SK-N-SH (cell line): ENCODE results near the gene GTF3A. TPM values are rescaled to one million over a fixed set of nuclear protein-coding genes. Genes with fewer than 3 reads are reported as not detected.

Experiments
- CTCF ChIA-PET: fragments of 300-600, 350-600 bp; formaldehyde crosslinking; extraction: SDS; loops from one replicate; lab custom pipeline; 2021; lab: Yijun Ruan, JAX
- POLR2A ChIA-PET: fragments of 350-600 bp; sonication (Branson Sonifier 250); formaldehyde crosslinking; extraction: SDS; loops from one replicate; lab custom pipeline; 2020; ENCODE audit warnings: antibody characterized with exemption, inconsistent platforms; lab: Yijun Ruan, JAX
- DNase-seq: peaks from one replicate; pipeline ENCODE4 v3.0.0; 2012
- H2AFZ ChIP-seq: fragments of 200-600 bp; sonication (generic); 2 replicates; pipeline ENCODE4 v1.8.1; 2016; ENCODE audit warnings: antibody characterized with exemption, mild to moderate bottlenecking, low read depth
- H3F3A ChIP-seq: fragments of 200-600 bp; sonication (generic); replicated peaks from 2 replicates; pipeline ENCODE3; 2016; ENCODE audit warnings: antibody characterized with exemption, mild to moderate bottlenecking; ENCODE audit not compliant: insufficient read depth
- H3K27ac ChIP-seq, 2 experiments: fragments of 200-500 bp in 1 of 2; fragments of 200-600 bp in 1 of 2; sonication (Bioruptor generic) in 1 of 2; sonication (generic), shearing (Covaris generic) in 1 of 2; 2 replicates each; pipeline versions ENCODE4 v1.5.1 to v1.6.1; 2014 to 2016; ENCODE audit warnings: low read depth in 2 of 2, inconsistent platforms in 1 of 2, low read length in 1 of 2, mild to moderate bottlenecking in 1 of 2, mixed read lengths in 1 of 2
- H3K27me3 ChIP-seq: fragments of 200-600 bp; sonication (generic), shearing (Covaris generic); 2 replicates; pipeline ENCODE4 v1.6.1; 2016; ENCODE audit warnings: mixed run types; ENCODE audit not compliant: insufficient read depth
- H3K36me3 ChIP-seq, 2 experiments: fragments of 200-500 bp in 1 of 2; fragments of 200-600 bp in 1 of 2; sonication (Bioruptor generic) in 1 of 2; sonication (generic) in 1 of 2; replicated peaks in 1 of 2; 2 replicates each; pipeline versions ENCODE3 to v1.5.1; 2014 to 2016; ENCODE audit warnings: low read length in 1 of 2, mild to moderate bottlenecking in 1 of 2; ENCODE audit not compliant: insufficient read depth in 2 of 2, control insufficient read depth in 1 of 2
- H3K4me1 ChIP-seq, 2 experiments: fragments of 200-500 bp in 1 of 2; fragments of 200-600 bp in 1 of 2; sonication (Bioruptor generic) in 1 of 2; sonication (generic), shearing (Covaris generic) in 1 of 2; 2 replicates each; pipeline versions ENCODE4 v1.5.1 to v1.6.1; 2014 to 2016; ENCODE audit warnings: low read depth in 1 of 2, low read length in 1 of 2, mixed run types in 1 of 2; ENCODE audit not compliant: insufficient read depth in 2 of 2, control insufficient read depth in 1 of 2
- H3K4me2 ChIP-seq: fragments of 200-600 bp; sonication (generic), shearing (Covaris generic); 2 replicates; pipeline ENCODE4 v1.6.1; 2017; ENCODE audit warnings: mixed run types
- H3K4me3 ChIP-seq, 2 experiments: fragments of 200-500 bp in 1 of 2; fragments of 200-600 bp in 1 of 2; sonication (Bioruptor generic) in 1 of 2; sonication (generic), shearing (Covaris generic) in 1 of 2; 2 replicates each; pipeline versions ENCODE4 v1.5.1 to v1.8.1; 2014 to 2016; ENCODE audit warnings: low read depth in 2 of 2, inconsistent platforms in 1 of 2, low read length in 1 of 2, mild to moderate bottlenecking in 1 of 2, mixed read lengths in 1 of 2, moderate library complexity in 1 of 2
- H3K79me2 ChIP-seq: fragments of 200-600 bp; sonication (generic); 2 replicates; pipeline ENCODE4 v1.8.1; 2017; ENCODE audit warnings: mild to moderate bottlenecking; ENCODE audit not compliant: insufficient read depth
- H3K9ac ChIP-seq: fragments of 200-600 bp; sonication (generic); 2 replicates; pipeline ENCODE4 v1.6.1; 2017; ENCODE audit warnings: mixed run types
- H3K9me2 ChIP-seq: fragments of 200-600 bp; sonication (generic); 2 replicates; pipeline ENCODE4 v1.6.1; 2017; ENCODE audit warnings: mixed run types
- H3K9me3 ChIP-seq: fragments of 200-600 bp; sonication (generic); 2 replicates; pipeline ENCODE4 v1.6.1; 2017; ENCODE audit warnings: mixed run types, mild to moderate bottlenecking, moderate library complexity
- H4K20me1 ChIP-seq: fragments of 200-600 bp; sonication (generic); 2 replicates; pipeline ENCODE4 v1.6.1; 2017; ENCODE audit warnings: mild to moderate bottlenecking, mixed run types; ENCODE audit not compliant: insufficient read depth
- CTCF ChIP-seq: fragments of 200-600 bp; sonication (generic); IDR thresholded peaks from 2 replicates; pipeline ENCODE4 v1.6.1; 2017; ENCODE audit warnings: antibody characterized with exemption, mild to moderate bottlenecking, moderate library complexity
- EP300 ChIP-seq, 2 experiments: IDR thresholded peaks; 2 replicates each; pipeline versions ENCODE4 v1.4.0 to v1.6.1; 2012; ENCODE audit warnings: borderline replicate concordance in 1 of 2, low read depth in 1 of 2, low read length in 1 of 2
- EZH2phosphoT487 ChIP-seq: fragments of 200-600 bp; sonication (generic); IDR thresholded peaks from 2 replicates; pipeline ENCODE4 v1.6.1; 2017; ENCODE audit warnings: low read depth, mixed run types, mild to moderate bottlenecking, antibody characterized with exemption, moderate library complexity, borderline replicate concordance
- FOXJ3 ChIP-seq: sonication (generic); formaldehyde crosslinking; IDR thresholded peaks from 2 replicates; pipeline ENCODE4 v1.5.1; 2020; ENCODE audit warnings: mild to moderate bottlenecking, missing genetic modification reagents
- GABPA ChIP-seq: IDR thresholded peaks from 2 replicates; pipeline ENCODE4 v1.4.0; 2012; ENCODE audit warnings: low read depth, mild to moderate bottlenecking
- GATA2 ChIP-seq: sonication (generic); formaldehyde crosslinking; IDR thresholded peaks from 2 replicates; pipeline ENCODE4 v1.5.0; 2020; ENCODE audit warnings: mild to moderate bottlenecking, missing genetic modification reagents
- MXI1 ChIP-seq: IDR thresholded peaks from 2 replicates; pipeline ENCODE4 v1.6.1; 2012; ENCODE audit warnings: mild to moderate bottlenecking, low read depth, low read length, improper control_type of control experiment
- NFIC ChIP-seq: IDR thresholded peaks from 2 replicates; pipeline ENCODE4 v1.4.0; 2012; ENCODE audit warnings: borderline replicate concordance
- PBX3 ChIP-seq: IDR thresholded peaks from 2 replicates; pipeline ENCODE4; 2012
- POLR2AphosphoS5 ChIP-seq: IDR thresholded peaks from 2 replicates; pipeline ENCODE4 v1.6.1; 2012; ENCODE audit warnings: low read depth, low read length
- RAD21 ChIP-seq: IDR thresholded peaks from 2 replicates; pipeline ENCODE4 v1.6.1; 2012; ENCODE audit warnings: mild to moderate bottlenecking, low read length
- RCOR1 ChIP-seq: fragments of 150-350 bp; IDR thresholded peaks from 2 replicates; pipeline ENCODE4 v1.6.1; 2017; ENCODE audit warnings: antibody characterized with exemption, low read length
- REST ChIP-seq: IDR thresholded peaks from 2 replicates; pipeline ENCODE4 v1.6.1; 2012; ENCODE audit warnings: mild to moderate bottlenecking, low read depth, low read length, moderate library complexity
- TAF1 ChIP-seq: IDR thresholded peaks from 2 replicates; pipeline ENCODE4 v1.6.1; 2012; ENCODE audit warnings: low read depth, mild to moderate bottlenecking, low read length, moderate library complexity, borderline replicate concordance
- TCF12 ChIP-seq: IDR thresholded peaks from 2 replicates; pipeline ENCODE4 v1.4.0; 2012
- TEAD4 ChIP-seq: IDR thresholded peaks from 2 replicates; pipeline ENCODE4 v1.4.0; 2012; ENCODE audit warnings: mild to moderate bottlenecking, borderline replicate concordance; ENCODE audit not compliant: insufficient read depth
- USF2 ChIP-seq: fragments of 150-350 bp; IDR thresholded peaks from 2 replicates; pipeline ENCODE4 v1.6.1; 2017; ENCODE audit warnings: antibody characterized with exemption, low read length, low read depth, borderline replicate concordance
- WGBS: methylation state at CpG from one replicate; pipeline ENCODE4 v1.1.6; 2017; ENCODE audit warnings: low lambda C conversion rate; 5-methylcytosine and 5-hydroxymethylcytosine counted together
- polyA plus RNA-seq, 3 experiments: library from polyadenylated mRNA; depleted of rRNA; stranded (reverse); fragments of >200 nt; gene quantifications; 2 replicates each; pipeline ENCODE4 v1.2.3, GENCODE V29; 2012

The GTF3A gene
- polyA plus RNA-seq, 1 of the 3 experiments (the other 2 are of a cell fraction) = 75.4 TPM

- TF ChIP-seq RAD21 (no peak), GATA2 (CRISPR knock-in tag) (no peak)
- TF ChIP-seq, all 33 proteins: peak for 0
Measured at GRCh38 chr13:27432611-27433210, 8.3 kb downstream of the GTF3A start (continued).

GRCh38 chr13:27437126-27437525, 12.7 kb downstream of the GTF3A start:
- POLR2A ChIA-PET = no interaction called here

More at GRCh38 chr13:27437126-27437525, 12.7 kb downstream of the GTF3A start:
- WGBS = 78% methylated on average over 2 of the region's 2 CpGs
- no peaks in the 10 kb centered on the region for H3K27me3 ChIP-seq
- TF ChIP-seq FOXJ3 (CRISPR knock-in tag) (no peak), REST (no peak), MXI1 (no peak), EP300 (IDR thresholded peaks at IDR 0.05; ENCODE audit: borderline replicate concordance in 1 of 2, low read depth in 1 of 2, low read length in 1 of 2) (no peak), PBX3 (no peak), TAF1 (no peak), TCF12 (no peak), RAD21 (no peak), EZH2phosphoT487 (no peak), CTCF (no peak), RCOR1 (no peak), POLR2AphosphoS5 (no peak), GATA2 (CRISPR knock-in tag) (no peak), GABPA (no peak), NFIC (no peak), USF2 (no peak), TEAD4 (no peak)
- H3K79me2 ChIP-seq = no peaks in the 10 kb centered on the region
- H3K9ac ChIP-seq = no peak overlapping the region
- no peaks in the 10 kb centered on the region for H3K9me2 ChIP-seq
- no peaks in the 10 kb centered on the region for H3K9me3 ChIP-seq
- DNase-seq = no peak
- no peaks in the 10 kb centered on the region for H3F3A ChIP-seq
- no peak overlapping the region for H2AFZ ChIP-seq
- H3K27ac ChIP-seq = no peak overlapping the region
- H3K4me2 ChIP-seq = no peak overlapping the region
- no peaks in the 10 kb centered on the region for H3K4me1 ChIP-seq
- CTCF ChIA-PET = no interaction called here
- H3K36me3 ChIP-seq = peaks cover 45 to 67% of the 10 kb centered on the region in 2 experiments
- H4K20me1 ChIP-seq = no peaks in the 10 kb centered on the region; the same call in 1 of the 2 replicates
- no peak overlapping the region for H3K4me3 ChIP-seq
